B cell (primary cell): ENCODE measurements around the gene MAP2K3. TPM values are rescaled to one million over a fixed set of nuclear protein-coding genes. Genes with fewer than 3 reads are reported as not detected.

Experiments used
- ATAC-seq: fragments of 200-7000 bp; cut with Tn5 transposase; one replicate; pipeline ENCODE4 v1.10.0; 2021; ENCODE audit warnings: low read depth, mild to moderate bottlenecking, moderate number of reproducible peaks, moderate library complexity
- CTCF ChIA-PET: fragments of 350-600 bp; sonication (Branson Sonifier 250); formaldehyde crosslinking; loops from one replicate; lab custom pipeline; 2021; ENCODE audit warnings: antibody characterized with exemption, inconsistent platforms; lab: Charles Lee
- POLR2A ChIA-PET: fragments of 350-600 bp; sonication (Branson Sonifier 250); formaldehyde crosslinking; loops from one replicate; lab custom pipeline; 2021; ENCODE audit warnings: antibody characterized with exemption; lab: Charles Lee
- DNase-seq: peaks from one replicate; pipeline ENCODE4 v3.0.0; 2013
- H2AFZ ChIP-seq: 2 replicates; pipeline ENCODE4 v1.6.1; 2012; ENCODE audit warnings: mild to moderate bottlenecking, low read depth, low read length; ENCODE audit not compliant: insufficient read depth, poor library complexity, severe bottlenecking
- H3K27ac ChIP-seq, 2 donors: 1 replicate in 1 of 2; 2 replicates in 1 of 2; pipeline ENCODE4 v1.5.1; 2012 to 2013; ENCODE audit warnings: low read length in 2 of 2, mild to moderate bottlenecking in 2 of 2, moderate library complexity in 1 of 2
- H3K27me3 ChIP-seq, 4 experiments: fragments of 200-600 bp in 1 of 4; sonication (generic) in 1 of 4; replicated peaks in 1 of 4; 1 replicate in 2 of 4; 2 replicates in 2 of 4; pipeline versions ENCODE4 v1.6.1 to v1.7.0; 2013 to 2016; ENCODE audit warnings: low read length in 3 of 4, mild to moderate bottlenecking in 2 of 4, mixed read lengths in 1 of 4, moderate library complexity in 1 of 4; ENCODE audit not compliant: insufficient read depth in 4 of 4, control insufficient read depth in 3 of 4; ENCODE audit errors: control extremely low read depth in 1 of 4
- H3K36me3 ChIP-seq, 2 experiments: replicated peaks in 1 of 2; 1 replicate in 1 of 2; 2 replicates in 1 of 2; pipeline versions ENCODE4 v1.6.1 to v1.7.1; 2013; ENCODE audit warnings: low read length in 1 of 2; ENCODE audit not compliant: insufficient read depth in 2 of 2, control insufficient read depth in 1 of 2; ENCODE audit errors: control extremely low read depth in 1 of 2, extremely low read depth in 1 of 2
- H3K4me1 ChIP-seq, 2 donors: fragments of 200-600 bp in 1 of 2; sonication (generic) in 1 of 2; 1 replicate in 1 of 2; 2 replicates in 1 of 2; pipeline versions ENCODE4 v1.5.1 to v1.6.1; 2013 to 2017; ENCODE audit warnings: low read length in 2 of 2; ENCODE audit not compliant: control insufficient read depth in 2 of 2, insufficient read depth in 2 of 2
- H3K4me2 ChIP-seq: replicated peaks from 2 replicates; pipeline ENCODE3; 2012; ENCODE audit warnings: mild to moderate bottlenecking, low read depth, low read length; ENCODE audit not compliant: poor library complexity, severe bottlenecking
- H3K4me3 ChIP-seq, 5 experiments: fragments of 200-600 bp in 1 of 5; sonication (generic) in 1 of 5; 1 replicate in 3 of 5; 2 replicates in 2 of 5; pipeline versions ENCODE4 v1.5.1 to v1.7.0; 2011 to 2016; ENCODE audit warnings: low read length in 4 of 5, mild to moderate bottlenecking in 4 of 5, low read depth in 2 of 5, control low read depth in 1 of 5, moderate library complexity in 1 of 5; ENCODE audit not compliant: insufficient read depth in 1 of 5; ENCODE audit errors: control extremely low read depth in 1 of 5, extremely low read depth in 1 of 5
- H3K79me2 ChIP-seq: fragments of 200-600 bp; sonication (generic); one replicate; pipeline ENCODE4 v1.6.0; 2016; ENCODE audit warnings: low read length; ENCODE audit not compliant: control insufficient read depth, insufficient read depth
- H3K9ac ChIP-seq: fragments of 200-600 bp; sonication (generic); 2 replicates; pipeline ENCODE4 v1.6.1; 2017; ENCODE audit warnings: mild to moderate bottlenecking, low read length, moderate library complexity
- H3K9me3 ChIP-seq, 3 donors: one replicate each; pipeline versions ENCODE4 v1.6.1 to v1.7.1; 2013; ENCODE audit warnings: low read length in 2 of 3; ENCODE audit not compliant: control insufficient read depth in 2 of 3, insufficient read depth in 1 of 3; ENCODE audit errors: control extremely low read depth in 1 of 3
- H4K20me1 ChIP-seq: 2 replicates; pipeline ENCODE4 v1.6.0; 2012; ENCODE audit warnings: mild to moderate bottlenecking, low read length; ENCODE audit not compliant: insufficient read depth, control insufficient read depth, poor library complexity, severe bottlenecking
- H3K27ac Mint-ChIP-seq: one replicate; pipeline ENCODE4 v1.8.0; 2021; ENCODE audit warnings: mixed read lengths
- H3K27me3 Mint-ChIP-seq: one replicate; pipeline ENCODE4 v1.8.0; 2021; ENCODE audit warnings: mixed read lengths
- H3K4me1 Mint-ChIP-seq: one replicate; pipeline ENCODE4 v1.8.0; 2021; ENCODE audit warnings: mixed read lengths
- H3K4me3 Mint-ChIP-seq: one replicate; pipeline ENCODE4 v1.8.0; 2021; ENCODE audit warnings: mixed read lengths
- H3K9me3 Mint-ChIP-seq: one replicate; pipeline ENCODE4 v1.8.0; 2022; ENCODE audit warnings: mixed read lengths; ENCODE audit not compliant: insufficient read depth
- EZH2 ChIP-seq: IDR thresholded peaks from 2 replicates; pipeline ENCODE4 v1.6.1; 2012; ENCODE audit warnings: borderline replicate concordance, low read depth, mild to moderate bottlenecking, moderate library complexity, low read length; ENCODE audit not compliant: insufficient read depth, poor library complexity, severe bottlenecking
- WGBS: methylation state at CpG from one replicate; pipeline ENCODE4 v1.1.5; 2013; ENCODE audit warnings: missing lambda C conversion rate; ENCODE audit not compliant: insufficient coverage; 5-methylcytosine and 5-hydroxymethylcytosine counted together
- intact Hi-C: fragments of 100-400 bp; cut with micrococcal nuclease; formaldehyde crosslinking; loops from one replicate; pipeline ENCODE4 v1.10.0; 2022
- polyA plus RNA-seq: library from polyadenylated mRNA; depleted of rRNA; stranded (reverse); fragments of >200 nt; gene quantifications from 2 replicates; pipeline ENCODE4 v1.2.3, GENCODE V29; 2012
- total RNA-seq, 2 donors: library from RNA; stranded (reverse); fragments of 120-200 nt in 1 of 2; gene quantifications; 1 replicate in 1 of 2; 2 replicates in 1 of 2; pipeline versions ENCODE4 v1.2.3 to v1.2.4, GENCODE V29; 2013 to 2022
- TF ChIP-seq, protein P1 (sequence below): fragments of 200-600 bp; IDR thresholded peaks from one replicate; pipeline ENCODE4 v1.8.0; 2022; ENCODE audit warnings: antibody characterized with exemption, mild to moderate bottlenecking

MAP2K3 gene
- total and polyA plus RNA-seq, 2 donors (not counting 1 experiment from before 2014, with no cell fraction given) = 61.0 to 118 TPM

DNA sequence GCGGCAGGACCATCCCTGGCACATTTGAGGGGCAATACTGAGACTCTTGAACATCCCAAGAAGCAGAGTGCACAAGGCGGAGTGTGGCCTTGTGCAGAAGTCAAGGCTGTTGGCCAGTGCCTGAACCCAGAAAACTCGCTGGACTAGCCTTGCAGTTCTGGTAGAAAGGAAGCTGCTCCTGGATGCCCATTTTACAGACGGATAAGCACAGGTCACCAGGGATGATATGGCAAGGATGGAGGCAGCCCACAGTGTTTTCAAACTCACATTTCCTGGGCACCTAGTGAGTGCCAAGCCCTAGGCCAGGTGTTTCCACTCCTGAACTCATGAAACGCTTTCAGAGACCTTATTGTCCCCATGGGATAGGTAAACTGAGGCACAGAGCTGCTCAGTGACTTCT, 1.7 kb upstream of the MAP2K3 start:
- POLR2A ChIA-PET = interaction anchor here (1.5 kb wide), 1 partner anchor 240 kb away, joined by 3 read pairs; the partner anchor contains the start of gene USP22
- peaks cover 76% of the 10 kb centered on the region for H3K4me1 Mint-ChIP-seq
- CTCF ChIA-PET = interaction anchor here (1.0 to 9.8 kb wide), 5 partner anchors 15 to 230 kb away, joined by 3 to 170 read pairs (median 4); no protein-coding TSS in a partner anchor

More for the DNA sequence above, 1.7 kb upstream of the MAP2K3 start:
- peaks cover 57 to 77% of the 10 kb centered on the region in 2 donors for H3K4me1 ChIP-seq
- 98% methylated on average over 5 of the region's 5 CpGs for WGBS
- H3K4me3 ChIP-seq = no peak overlapping the region
- H4K20me1 ChIP-seq = peaks cover 19% of the 10 kb centered on the region
- no peak overlapping the region for H3K27ac ChIP-seq
- H3K27me3 Mint-ChIP-seq = no peaks in the 10 kb centered on the region
- H3K9me3 ChIP-seq = no peaks in the 10 kb centered on the region
- no peaks in the 10 kb centered on the region for H3K9me3 Mint-ChIP-seq
- H3K79me2 ChIP-seq = peaks cover 59% of the 10 kb centered on the region
- TF ChIP-seq EZH2 = no peak
- TF ChIP-seq, protein P1, sequence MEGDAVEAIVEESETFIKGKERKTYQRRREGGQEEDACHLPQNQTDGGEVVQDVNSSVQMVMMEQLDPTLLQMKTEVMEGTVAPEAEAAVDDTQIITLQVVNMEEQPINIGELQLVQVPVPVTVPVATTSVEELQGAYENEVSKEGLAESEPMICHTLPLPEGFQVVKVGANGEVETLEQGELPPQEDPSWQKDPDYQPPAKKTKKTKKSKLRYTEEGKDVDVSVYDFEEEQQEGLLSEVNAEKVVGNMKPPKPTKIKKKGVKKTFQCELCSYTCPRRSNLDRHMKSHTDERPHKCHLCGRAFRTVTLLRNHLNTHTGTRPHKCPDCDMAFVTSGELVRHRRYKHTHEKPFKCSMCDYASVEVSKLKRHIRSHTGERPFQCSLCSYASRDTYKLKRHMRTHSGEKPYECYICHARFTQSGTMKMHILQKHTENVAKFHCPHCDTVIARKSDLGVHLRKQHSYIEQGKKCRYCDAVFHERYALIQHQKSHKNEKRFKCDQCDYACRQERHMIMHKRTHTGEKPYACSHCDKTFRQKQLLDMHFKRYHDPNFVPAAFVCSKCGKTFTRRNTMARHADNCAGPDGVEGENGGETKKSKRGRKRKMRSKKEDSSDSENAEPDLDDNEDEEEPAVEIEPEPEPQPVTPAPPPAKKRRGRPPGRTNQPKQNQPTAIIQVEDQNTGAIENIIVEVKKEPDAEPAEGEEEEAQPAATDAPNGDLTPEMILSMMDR = no peak
- intact Hi-C loops = no loop called here
- H3K36me3 ChIP-seq = no peaks in the 10 kb centered on the region
- DNase-seq = peak; percentile 18
- peak overlapping the region; percentile 96 for H3K4me3 Mint-ChIP-seq
- no peak overlapping the region for H3K9ac ChIP-seq
- no peak overlapping the region for H3K27ac Mint-ChIP-seq
- no peaks in the 10 kb centered on the region for H3K27me3 ChIP-seq
- ATAC-seq = no peak
- H2AFZ ChIP-seq = no peak overlapping the region
- no peak overlapping the region for H3K4me2 ChIP-seq
